SU-DHL-6 (cell line): ENCODE results near the gene GPR33.

Source experiments
- EZH2phosphoT487 ChIP-seq: fragments of 200-600 bp; sonication (generic), shearing (Covaris generic); conservative IDR thresholded peaks from 2 replicates; pipeline ENCODE4 v1.6.1; 2018; ENCODE audit warnings: mild to moderate bottlenecking, antibody characterized with exemption, low read length, moderate library complexity, mixed read lengths
- TF ChIP-seq, protein P1 (sequence below): fragments of 200-600 bp; sonication (generic); IDR thresholded peaks from one replicate; pipeline ENCODE4 v1.5.1; 2017; ENCODE audit warnings: antibody characterized with exemption, mild to moderate bottlenecking, low read length, moderate library complexity; ENCODE audit not compliant: insufficient read depth, poor library complexity, severe bottlenecking

DNA sequence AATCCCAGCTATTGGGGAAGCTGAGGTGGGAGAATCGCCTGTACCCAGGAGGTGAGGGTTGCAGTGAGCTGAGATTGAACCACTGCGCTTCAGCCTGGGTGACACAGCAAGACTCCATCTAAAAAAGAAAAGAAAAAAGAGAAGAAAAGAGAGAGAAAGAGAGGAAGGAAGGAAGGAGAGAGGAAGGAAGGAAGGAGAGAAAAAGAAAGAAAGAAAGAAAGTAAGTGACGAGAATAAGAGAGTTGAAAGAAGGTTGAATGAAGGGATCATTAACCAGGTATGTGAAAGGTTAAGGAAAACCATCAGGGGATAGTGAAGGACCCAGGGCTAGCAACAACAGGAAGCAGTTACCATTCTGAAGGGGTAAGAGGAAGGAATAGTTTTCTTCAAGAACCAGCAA is 26.3 kb downstream of the GPR33 start:
- TF ChIP-seq, protein P1, sequence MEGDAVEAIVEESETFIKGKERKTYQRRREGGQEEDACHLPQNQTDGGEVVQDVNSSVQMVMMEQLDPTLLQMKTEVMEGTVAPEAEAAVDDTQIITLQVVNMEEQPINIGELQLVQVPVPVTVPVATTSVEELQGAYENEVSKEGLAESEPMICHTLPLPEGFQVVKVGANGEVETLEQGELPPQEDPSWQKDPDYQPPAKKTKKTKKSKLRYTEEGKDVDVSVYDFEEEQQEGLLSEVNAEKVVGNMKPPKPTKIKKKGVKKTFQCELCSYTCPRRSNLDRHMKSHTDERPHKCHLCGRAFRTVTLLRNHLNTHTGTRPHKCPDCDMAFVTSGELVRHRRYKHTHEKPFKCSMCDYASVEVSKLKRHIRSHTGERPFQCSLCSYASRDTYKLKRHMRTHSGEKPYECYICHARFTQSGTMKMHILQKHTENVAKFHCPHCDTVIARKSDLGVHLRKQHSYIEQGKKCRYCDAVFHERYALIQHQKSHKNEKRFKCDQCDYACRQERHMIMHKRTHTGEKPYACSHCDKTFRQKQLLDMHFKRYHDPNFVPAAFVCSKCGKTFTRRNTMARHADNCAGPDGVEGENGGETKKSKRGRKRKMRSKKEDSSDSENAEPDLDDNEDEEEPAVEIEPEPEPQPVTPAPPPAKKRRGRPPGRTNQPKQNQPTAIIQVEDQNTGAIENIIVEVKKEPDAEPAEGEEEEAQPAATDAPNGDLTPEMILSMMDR: no peak
- TF ChIP-seq EZH2phosphoT487: no peak
